Fibroblast of skin of scalp (primary cell): ENCODE data around the gene DBN1.
A peak's percentile ranks its signal among the peaks of the same experiment; 100 is the strongest.

Experiments used
- DNase-seq: peaks from one replicate; pipeline ENCODE4 v3.0.0-alpha.2; 2013

The DBN1 gene

GRCh38 chr5:177504086-177505056, 30.9 kb upstream of the DBN1 start:
- DNase-seq = no peak

- no peak for DNase-seq
These were observed 30.1 kb upstream of the DBN1 start for GRCh38 chr5:177503351-177504085.

GRCh38 chr5:177502886-177503285, 29.5 kb upstream of the DBN1 start:
- no peak for DNase-seq

- no peak for DNase-seq
These were observed 28.6 kb upstream of the DBN1 start for GRCh38 chr5:177501874-177502678.

DNA sequence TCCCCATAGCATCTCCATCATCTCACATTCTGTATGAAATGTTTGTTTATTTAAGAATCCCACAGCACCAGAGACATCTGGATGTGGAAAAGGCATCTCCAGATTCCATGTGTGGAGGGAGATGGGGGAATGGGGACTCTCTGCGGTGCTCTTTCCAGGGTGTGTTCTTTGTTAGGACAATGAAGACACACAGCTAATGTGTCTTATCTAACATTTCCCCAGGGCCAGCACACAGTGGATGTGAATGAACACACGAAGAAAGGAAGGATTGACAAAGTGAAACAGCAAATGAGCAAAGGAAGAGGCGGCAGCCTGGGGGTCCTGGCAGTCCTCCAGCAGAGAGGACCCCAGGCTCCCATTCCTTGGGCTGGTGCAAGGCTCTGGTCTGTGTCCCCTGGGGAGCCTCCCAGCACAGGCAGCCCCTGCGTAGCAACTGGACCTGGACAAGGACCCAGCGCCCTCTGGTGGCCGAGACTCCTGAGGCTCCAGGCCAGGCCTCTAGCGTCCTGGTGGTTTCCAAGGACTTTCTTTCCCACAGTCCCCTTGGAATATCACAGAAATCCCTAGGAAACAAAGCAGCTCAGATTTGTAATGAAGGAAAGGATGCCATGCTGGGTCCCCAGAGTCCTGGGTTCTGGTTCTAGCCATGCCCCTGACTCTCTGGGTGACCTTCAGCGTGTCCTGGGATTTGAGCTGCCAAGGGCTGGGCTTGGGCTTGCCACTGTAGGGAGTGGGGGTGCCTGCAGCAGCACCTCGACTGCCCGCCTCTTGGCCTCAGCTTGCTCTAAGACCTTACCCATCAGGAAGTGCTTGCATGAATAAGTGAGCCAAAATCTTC, 27.5 kb upstream of the DBN1 start:
- peak; percentile 88 for DNase-seq

DNA sequence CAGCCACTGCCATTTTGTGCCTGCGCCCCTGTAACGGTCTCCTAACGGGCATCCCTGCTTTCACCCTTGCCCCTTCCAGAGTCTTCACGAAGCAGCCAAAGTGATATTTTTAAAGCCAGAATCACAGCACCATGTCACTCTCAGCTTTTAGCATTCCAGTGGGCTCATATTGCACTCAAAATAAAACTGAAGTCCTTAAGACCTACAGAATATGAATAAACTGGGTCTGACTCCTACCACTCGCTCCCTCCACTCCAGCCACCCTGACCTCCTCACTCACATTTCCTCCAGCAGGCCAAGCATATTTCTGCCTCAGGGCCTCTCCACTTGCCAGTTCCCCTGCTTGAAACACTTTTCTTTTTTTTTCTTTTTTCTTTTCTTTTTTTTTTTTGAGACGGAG, 26.4 kb upstream of the DBN1 start:
- DNase-seq = no peak

DNA sequence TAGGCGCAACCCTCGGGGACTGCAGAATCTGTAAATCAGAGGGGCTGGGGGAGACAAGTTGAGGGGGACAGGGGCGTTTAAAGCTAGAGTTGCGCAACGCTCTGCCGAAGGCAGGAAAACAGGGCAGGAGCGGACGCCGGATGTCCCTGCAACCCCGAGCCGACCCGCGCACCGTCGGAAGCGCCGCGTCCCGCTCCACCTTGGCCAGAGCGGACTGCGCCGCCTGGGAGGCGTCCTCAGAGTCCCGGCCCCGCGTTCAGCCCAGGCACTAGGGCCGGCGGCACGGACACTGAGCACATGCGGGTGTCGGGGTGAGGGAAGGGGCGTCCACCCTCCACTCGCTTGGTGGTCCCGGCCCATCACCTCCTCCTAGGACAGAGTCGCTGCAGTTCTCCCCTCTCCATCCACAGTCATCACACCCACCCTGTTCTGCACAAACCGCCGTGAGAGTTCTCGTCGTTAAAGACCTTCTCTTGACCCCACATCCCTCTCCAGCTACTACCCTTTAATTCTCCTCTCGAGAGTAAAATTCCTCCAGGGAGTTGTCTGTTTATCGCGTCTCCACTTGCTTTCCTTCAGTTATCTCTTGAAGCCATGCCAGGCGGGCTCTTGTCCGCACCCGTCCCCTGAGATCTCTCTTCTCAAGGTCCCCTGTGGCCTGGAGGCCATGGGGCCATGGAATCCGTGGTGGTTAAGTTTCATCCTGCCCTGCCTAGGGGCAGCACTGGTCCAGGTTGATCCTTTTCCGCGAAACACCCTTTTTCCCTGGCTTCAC, 24.8 kb upstream of the DBN1 start:
- DNase-seq = no peak

DNA sequence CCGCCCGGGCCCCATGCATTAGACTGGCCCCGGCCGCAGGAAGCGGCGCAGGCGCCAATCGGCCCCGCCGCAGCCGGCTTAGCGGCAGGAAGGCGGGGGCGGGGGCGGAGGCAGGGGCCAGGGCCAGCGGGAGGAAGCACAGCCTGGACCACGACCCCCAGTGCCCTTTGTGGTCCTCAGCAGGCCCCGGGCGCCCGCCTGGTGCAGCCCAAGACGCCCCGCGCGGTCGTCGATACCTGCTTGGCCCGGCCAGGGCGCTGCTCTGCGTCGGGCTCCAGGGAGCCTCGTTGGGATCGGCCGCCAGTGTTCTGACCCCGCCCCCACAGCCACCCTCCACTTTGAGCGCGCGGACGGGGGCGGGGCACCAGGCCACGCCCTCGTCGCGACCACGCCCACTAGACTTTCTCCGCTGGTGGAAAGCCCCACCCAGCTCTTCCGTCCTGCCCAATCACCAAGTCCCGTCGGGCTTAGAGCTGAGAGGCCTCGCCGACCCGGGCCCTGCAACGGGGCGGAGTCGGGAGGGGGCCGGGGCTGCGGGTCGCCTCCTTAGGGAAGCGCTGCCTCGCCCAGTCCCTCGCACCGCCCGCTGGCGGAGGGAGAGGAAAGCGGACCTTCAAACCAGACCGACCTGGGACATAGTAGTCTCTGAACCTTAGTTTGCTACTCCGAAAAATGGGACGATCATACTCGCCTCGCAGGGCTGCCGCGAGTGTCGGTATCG, 24.0 kb upstream of the DBN1 start, which contains the start of gene PDLIM7:
TSS of gene PDLIM7 (minus strand) at position 313 of the 721 bp plus-strand sequence. CDS start 1,092 bp downstream, outside the sequence.
- peak; percentile 99 for DNase-seq

DNA sequence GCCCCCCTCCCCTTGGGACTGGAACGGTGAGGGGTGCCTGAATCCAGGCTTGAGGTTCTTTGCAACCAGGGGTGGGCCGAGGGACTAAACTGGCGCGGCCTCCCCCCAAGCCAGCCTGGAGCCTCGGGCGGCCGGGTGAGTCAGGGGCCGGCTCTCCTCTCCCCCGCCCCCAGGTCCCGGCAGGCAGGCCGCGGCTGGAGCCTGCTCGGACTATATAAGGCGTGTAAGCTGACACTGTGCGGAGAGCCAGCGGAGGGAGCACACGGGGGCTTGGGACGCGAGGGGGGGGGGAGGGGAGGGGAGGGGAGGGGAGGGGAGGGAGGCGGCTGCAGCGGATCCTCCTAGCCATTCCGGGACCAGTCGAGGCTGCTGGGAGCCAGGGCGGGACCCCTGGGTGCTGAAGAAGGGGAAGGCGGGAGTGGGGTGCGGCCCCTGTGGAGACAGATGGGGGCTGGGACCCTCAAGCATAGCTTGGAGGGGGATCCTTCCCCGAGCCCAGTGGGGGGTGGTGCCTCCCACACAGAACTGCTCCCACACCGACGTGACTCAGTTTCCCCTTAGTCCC, 23.4 kb upstream of the DBN1 start:
- DNase-seq = peak; percentile 99

- peak; percentile 79 for DNase-seq
These were observed 22.8 kb upstream of the DBN1 start for GRCh38 chr5:177496070-177496726.

- peak; percentile 98 for DNase-seq
These were observed 22.0 kb upstream of the DBN1 start for GRCh38 chr5:177495243-177496060.

DNA sequence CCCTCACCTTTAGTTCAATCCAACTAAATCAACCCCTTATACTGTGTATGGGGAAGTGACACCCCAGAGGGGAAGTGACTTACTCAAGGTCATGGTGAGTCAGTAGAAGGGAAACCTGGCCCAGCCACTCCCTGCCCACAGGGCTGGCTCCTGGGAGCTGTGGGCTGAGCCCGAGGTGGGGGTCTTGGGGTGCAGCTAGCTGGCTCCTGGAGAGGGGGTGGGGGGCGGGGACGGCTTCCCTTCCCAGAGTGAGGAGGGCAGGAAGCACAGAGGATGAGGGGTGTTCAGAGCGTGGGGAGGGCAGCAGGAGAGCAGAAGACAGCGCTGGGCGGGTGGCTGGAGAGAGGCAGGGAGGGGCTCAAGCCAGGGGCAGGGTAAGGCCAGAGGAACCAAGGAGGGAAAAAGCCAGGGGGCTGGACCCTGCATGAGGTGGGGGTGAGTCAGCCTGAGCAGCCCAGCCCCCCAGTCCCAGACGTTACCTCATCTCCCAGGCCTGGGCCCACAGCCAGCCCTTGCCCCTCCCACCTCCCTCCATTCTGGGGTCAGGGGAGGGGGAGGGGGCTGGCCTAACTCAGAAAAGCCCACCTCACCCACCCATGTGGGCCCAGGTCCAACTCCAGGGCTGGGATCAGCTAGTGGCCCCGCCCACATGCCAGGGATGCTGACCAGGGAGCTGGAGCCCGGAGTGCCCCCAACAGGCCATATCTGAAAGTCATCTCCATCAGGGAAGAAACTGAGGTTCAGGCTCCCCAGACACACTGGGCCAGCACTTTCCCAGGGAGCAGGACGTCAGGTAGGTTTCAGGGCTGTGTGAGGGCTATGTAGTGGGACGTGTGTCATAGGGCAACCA, 21.1 kb upstream of the DBN1 start:
- peak; percentile 98 for DNase-seq

DNA sequence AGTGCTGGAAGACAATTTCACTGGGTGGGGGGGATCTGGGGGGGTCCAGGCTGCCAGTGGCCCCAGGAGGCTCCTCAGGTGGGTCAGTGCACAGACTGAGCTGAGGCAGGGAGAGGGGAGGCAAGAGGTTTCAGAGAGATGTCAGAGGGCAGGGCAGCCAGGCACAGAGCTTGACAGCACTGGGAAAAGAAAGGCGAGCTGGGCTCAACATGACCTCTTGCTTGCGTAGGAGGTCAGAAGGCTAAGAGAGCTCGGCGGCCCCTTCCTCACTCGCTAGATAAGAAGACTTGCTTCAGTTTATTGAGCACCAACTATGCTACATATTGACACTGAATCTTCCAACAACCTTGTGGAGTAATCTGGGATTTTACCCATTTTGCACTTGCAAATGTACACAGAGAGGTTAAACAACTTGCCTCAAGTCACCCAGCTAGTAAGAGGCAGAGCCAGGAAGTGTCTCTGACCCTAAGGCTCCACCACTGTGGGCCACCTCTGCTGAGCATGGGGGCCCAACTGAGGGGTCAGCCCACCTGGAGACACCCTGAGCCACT, 20.4 kb upstream of the DBN1 start:
- no peak for DNase-seq

DNA sequence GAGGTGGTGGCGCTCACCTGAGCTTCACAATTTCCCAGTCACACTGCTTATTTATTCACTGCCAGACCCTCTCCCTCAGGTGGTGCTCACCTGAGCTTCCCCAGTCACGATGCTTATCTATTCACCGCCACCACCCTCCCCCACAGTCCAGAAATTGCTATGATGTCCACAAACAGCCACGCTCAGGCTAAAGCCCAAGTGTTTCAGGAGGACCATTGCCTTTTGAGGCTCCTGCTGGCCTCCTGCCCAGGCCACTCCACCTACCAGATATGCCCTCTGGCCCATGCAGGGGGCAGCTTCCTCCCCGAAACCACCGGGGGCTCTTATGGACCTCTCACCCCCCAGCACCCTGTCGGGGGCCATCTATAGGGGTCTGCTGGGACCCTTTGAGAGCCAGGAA, 19.4 kb upstream of the DBN1 start:
- no peak for DNase-seq

- DNase-seq = no peak
These were observed 18.7 kb upstream of the DBN1 start for GRCh38 chr5:177491983-177492746.

DNA sequence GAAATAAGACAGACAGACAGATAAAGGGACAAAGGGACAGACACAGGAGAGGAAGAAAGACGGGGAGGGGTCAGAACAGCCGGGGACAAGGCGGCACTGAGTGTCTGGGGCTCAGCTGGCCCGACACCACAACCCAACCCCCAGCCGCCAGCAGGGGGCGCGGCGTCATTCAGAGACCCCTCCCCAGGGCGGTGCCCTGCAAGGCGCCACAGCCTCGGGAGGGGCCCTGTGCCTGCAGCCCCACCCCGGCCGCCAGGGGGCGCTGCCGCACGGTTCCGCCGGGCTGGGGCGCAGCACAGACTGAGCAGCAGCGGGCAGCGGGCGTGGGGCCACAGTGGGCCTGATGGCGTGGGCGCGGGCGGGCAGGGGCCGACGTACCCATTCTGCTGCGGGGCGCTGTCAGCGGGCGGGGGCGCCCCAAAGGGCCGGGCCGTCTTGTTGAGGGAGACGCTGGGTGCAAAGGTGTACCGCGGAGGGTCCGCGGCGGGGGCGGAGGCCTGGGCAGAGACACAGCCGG, 18.1 kb upstream of the DBN1 start:
- peak; percentile 72 for DNase-seq
